Right lobe of liver (tissue), 6 donors: Measurements from ENCODE around the gene PNP. TPM values are rescaled to one million over a fixed set of nuclear protein-coding genes. Genes with fewer than 3 reads are reported as not detected.

Experiments used
- ATAC-seq, 4 donors: fragments of 200-7000 bp; cut with Tn5 transposase; one replicate each; pipeline ENCODE4 v1.9.1; 2020; ENCODE audit warnings: mild to moderate bottlenecking in 4 of 4, moderate library complexity in 4 of 4
- DNase-seq, 3 donors: peaks; one replicate each; pipeline ENCODE4 v3.0.0-alpha.2; 2020
- H3K27ac ChIP-seq, 3 donors: fragments of 200-600 bp; one replicate each; pipeline ENCODE4 v1.8.0; 2022
- H3K27me3 ChIP-seq, 2 donors: fragments of 200-600 bp; one replicate each; pipeline ENCODE4 v1.8.0; 2022
- H3K36me3 ChIP-seq, 4 donors: fragments of 200-600 bp; sonication (generic) in 1 of 4; one replicate each; pipeline versions ENCODE4 v1.5.1 to v1.8.0; 2017 to 2022; ENCODE audit warnings: control low read depth in 1 of 4
- H3K4me1 ChIP-seq, 4 donors: fragments of 200-600 bp; sonication (generic) in 1 of 4; one replicate each; pipeline versions ENCODE4 v1.5.1 to v1.8.0; 2017 to 2022; ENCODE audit warnings: control low read depth in 1 of 4
- H3K4me3 ChIP-seq, 3 donors: fragments of 200-600 bp; one replicate each; pipeline ENCODE4 v1.8.0; 2022
- H3K9me3 ChIP-seq, 4 donors: fragments of 200-600 bp; sonication (generic) in 1 of 4; one replicate each; pipeline versions ENCODE4 v1.5.1 to v1.8.0; 2017 to 2022; ENCODE audit warnings: control low read depth in 1 of 4
- POLR2A ChIP-seq: fragments of 450-650 bp; IDR thresholded peaks from one replicate; pipeline ENCODE4 v1.6.1; 2017; ENCODE audit warnings: antibody characterized with exemption, mild to moderate bottlenecking
- WGBS: methylation state at CpG from one replicate; pipeline ENCODE4 v1.1.6; 2018; ENCODE audit warnings: low coverage, low lambda C conversion rate; ENCODE audit not compliant: insufficient coverage; ENCODE audit errors: missing lambda C conversion rate; 5-methylcytosine and 5-hydroxymethylcytosine counted together
- intact Hi-C, 2 donors: fragments of 100-400 bp; cut with DNase I; formaldehyde crosslinking; loops; one replicate each; pipeline versions ENCODE4 v1.11.2 to v1.14.1; 2022
- total RNA-seq, 6 experiments: library from RNA; depleted of rRNA in 2 of 6; stranded (reverse); fragments of >200 nt in 2 of 6; fragmentation: NEBNext Ultra II Directional in 3 of 6; extraction: Animal tissue kit (Norgen Biotek cat#: 25700) in 3 of 6; gene quantifications; one replicate each; pipeline versions ENCODE4 v1.1.0 to v1.2.4, GENCODE V29; 2016 to 2023
- TF ChIP-seq, protein P1 (sequence below), 4 donors: fragments of 200-600 bp in 3 of 4; fragments of 450-650 bp in 1 of 4; IDR thresholded peaks; one replicate each; pipeline versions ENCODE4 v1.5.1 to v1.8.0; 2016 to 2022; ENCODE audit warnings: antibody characterized with exemption in 4 of 4, mild to moderate bottlenecking in 2 of 4
- donor health status: DM: no; HTN: yes; CAD: no.
- donor health status: DM: no; HTN: no; CAD: no.
- donor health status: DM: no; HTN: no; CAD: no.
- donor health status: DM: no; HTN: yes; CAD: no.
- donor health status: DM: no; HTN: yes; CAD: no.

Gene PNP
- total RNA-seq, 6 experiments from 2014 or later, result 22.1 to 48.9 (median 30.9) TPM

DNA sequence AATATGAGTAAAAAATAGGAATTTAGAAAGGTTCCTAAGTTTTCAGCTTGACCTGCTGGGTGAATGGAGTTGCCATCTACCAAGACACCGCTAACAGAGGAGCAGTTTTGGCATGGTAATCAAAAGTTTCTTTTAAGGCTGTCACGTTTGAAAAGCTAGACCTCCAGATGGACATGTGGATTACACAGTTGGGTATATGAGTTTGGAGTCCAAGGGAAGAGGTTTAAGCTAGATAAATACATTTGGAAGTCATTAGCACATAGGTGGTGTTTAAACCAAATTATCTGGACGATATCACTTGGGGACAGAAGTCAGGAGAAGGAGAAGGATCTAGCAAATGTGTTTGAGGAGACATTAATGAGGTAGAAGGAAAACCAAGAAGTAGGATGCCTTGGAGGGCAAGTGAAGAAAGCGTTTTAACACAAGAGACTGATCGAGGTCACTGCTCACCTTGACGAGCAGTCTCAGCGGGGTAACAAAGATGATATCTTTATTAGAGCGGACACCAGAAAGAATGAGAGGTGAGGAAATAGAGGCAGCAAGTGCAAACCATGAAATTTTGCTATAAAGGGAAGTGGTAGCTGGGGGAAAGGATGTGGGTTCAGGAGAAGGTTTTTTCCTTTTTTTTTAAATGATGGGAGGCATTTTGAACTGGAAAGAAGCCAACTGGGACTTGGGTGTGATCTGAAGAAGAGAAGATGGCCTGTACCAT is 17.6 kb downstream of the PNP start:
- no peaks in the 10 kb centered on the region for H3K4me1 ChIP-seq
- no peak overlapping the region for H3K4me3 ChIP-seq
- intact Hi-C loops, result no loop called here
- TF ChIP-seq, protein P1, sequence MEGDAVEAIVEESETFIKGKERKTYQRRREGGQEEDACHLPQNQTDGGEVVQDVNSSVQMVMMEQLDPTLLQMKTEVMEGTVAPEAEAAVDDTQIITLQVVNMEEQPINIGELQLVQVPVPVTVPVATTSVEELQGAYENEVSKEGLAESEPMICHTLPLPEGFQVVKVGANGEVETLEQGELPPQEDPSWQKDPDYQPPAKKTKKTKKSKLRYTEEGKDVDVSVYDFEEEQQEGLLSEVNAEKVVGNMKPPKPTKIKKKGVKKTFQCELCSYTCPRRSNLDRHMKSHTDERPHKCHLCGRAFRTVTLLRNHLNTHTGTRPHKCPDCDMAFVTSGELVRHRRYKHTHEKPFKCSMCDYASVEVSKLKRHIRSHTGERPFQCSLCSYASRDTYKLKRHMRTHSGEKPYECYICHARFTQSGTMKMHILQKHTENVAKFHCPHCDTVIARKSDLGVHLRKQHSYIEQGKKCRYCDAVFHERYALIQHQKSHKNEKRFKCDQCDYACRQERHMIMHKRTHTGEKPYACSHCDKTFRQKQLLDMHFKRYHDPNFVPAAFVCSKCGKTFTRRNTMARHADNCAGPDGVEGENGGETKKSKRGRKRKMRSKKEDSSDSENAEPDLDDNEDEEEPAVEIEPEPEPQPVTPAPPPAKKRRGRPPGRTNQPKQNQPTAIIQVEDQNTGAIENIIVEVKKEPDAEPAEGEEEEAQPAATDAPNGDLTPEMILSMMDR (IDR thresholded peaks at IDR 0.05), result no peak
- no peak for TF ChIP-seq POLR2A
- WGBS, result 72% methylated on average over 8 of the region's 8 CpGs
- H3K9me3 ChIP-seq, result no peaks in the 10 kb centered on the region
- no peak overlapping the region for H3K27ac ChIP-seq
- DNase-seq, result no peak
- no peaks in the 10 kb centered on the region for H3K36me3 ChIP-seq
- H3K27me3 ChIP-seq, result no peaks in the 10 kb centered on the region
- no peak for ATAC-seq

DNA sequence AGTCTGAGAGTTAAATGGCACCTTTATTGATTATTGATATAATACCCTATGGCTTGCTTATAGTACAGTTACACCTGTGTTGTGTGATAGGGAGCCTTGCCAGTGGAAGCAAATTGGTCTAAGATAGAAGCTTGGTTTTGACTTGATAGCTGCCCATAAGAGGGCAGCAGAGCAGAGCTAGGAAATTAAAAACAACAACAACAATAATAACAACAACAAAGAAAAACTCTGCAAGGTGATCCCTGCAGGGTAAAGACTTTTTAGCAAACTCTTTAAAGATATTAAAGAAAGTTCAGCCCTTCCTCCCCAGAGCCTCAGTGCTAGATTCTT is 18.2 kb downstream of the PNP start:
- Histone ChIP-seq H3K4me1 (no peaks in the 10 kb centered on the region), H3K27ac (no peak overlapping the region), H3K4me3 (no peak overlapping the region), H3K27me3 (no peaks in the 10 kb centered on the region), H3K9me3 (no peaks in the 10 kb centered on the region), H3K36me3 (no peaks in the 10 kb centered on the region)
- no peak for TF ChIP-seq POLR2A
- TF ChIP-seq, protein P1 (IDR thresholded peaks at IDR 0.05), result no peak
- intact Hi-C loops, result no loop called here
- no peak for ATAC-seq
- DNase-seq, result no peak

DNA sequence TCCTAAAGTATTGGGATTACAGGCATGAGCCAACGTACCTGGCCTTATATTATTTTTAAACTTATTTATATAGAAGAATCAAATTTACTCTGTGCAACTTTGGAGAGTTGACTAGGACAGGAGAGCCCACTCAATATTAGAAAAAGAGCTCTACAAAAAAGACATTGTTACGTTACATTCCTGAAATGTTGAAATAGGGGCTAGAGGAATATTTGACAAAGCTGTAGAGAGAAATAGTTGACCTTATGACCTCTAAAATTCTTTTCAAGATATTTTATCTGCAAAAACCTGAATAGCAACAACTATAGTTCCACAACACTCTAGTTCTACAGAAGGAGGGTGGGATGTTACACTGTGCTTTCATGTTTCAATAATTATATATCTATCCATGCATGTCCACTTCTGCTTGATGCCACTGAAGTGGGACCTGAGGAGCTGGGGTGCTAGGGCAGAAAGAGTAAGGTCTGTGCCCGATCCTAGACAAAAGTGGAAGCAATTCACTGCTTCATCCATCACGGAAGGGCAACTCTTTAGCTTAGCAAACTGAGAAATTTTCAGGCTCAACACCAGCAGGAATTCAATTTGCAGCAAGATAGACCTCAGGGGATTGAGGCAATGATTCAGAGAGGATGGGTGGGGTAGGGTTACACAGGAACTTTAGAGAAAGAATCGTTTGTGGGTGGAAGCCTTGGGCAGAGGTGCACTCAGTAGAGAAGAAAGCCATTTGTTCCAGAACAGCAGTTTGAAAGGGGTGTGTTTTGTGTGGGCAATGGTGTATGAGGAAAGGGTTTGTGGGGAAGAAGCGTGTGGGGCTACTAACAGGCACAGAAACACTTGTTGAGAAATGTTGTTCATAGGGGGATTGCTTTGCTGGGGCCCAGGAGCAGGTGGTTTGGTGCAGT is 20.1 kb downstream of the PNP start:
- ATAC-seq (no peak), DNase-seq (no peak)
- Histone ChIP-seq H3K27me3 (no peaks in the 10 kb centered on the region), H3K9me3 (no peaks in the 10 kb centered on the region), H3K4me3 (no peak overlapping the region), H3K27ac (no peak overlapping the region), H3K36me3 (no peaks in the 10 kb centered on the region), H3K4me1 (no peaks in the 10 kb centered on the region)
- TF ChIP-seq POLR2A, result no peak
- TF ChIP-seq, protein P1 (IDR thresholded peaks at IDR 0.05), result no peak
- 45% methylated on average over 6 of the region's 6 CpGs for WGBS
- intact Hi-C loops, result no loop called here

DNA sequence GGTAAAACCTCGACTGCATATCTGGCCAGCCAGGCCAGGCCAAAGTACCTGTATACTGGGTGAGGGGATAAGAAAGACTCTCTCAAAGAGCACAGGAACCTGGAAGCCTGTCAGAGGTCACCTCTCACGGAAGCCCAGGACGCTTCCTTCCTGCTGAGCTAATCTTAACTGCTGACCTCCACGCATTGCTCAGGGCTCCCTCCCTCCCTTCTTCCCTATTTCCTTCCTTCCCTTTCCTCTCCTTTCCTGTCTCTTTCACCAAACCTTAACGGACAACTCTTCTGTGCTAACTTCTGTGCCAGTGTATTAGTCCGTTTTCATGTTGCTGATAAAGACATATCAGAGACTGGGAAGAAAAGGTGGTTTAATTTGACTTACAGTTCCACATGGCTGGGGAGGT is 21.4 kb downstream of the PNP start:
- Histone ChIP-seq H3K4me1 (no peaks in the 10 kb centered on the region), H3K27ac (no peak overlapping the region), H3K36me3 (no peaks in the 10 kb centered on the region), H3K27me3 (no peaks in the 10 kb centered on the region), H3K9me3 (no peaks in the 10 kb centered on the region), H3K4me3 (no peak overlapping the region)
- 30% methylated on average over 6 of the region's 6 CpGs for WGBS
- no peak for TF ChIP-seq POLR2A
- TF ChIP-seq, protein P1 (IDR thresholded peaks at IDR 0.05), result no peak
- ATAC-seq, result no peak
- no peak for DNase-seq
- intact Hi-C loops, result no loop called here
